MM.1S (cell line): ENCODE results near the gene LTBP1.

Source experiments
- DNase-seq: peaks from one replicate; pipeline ENCODE4 v3.0.0-alpha.2; 2015
- H2AFZ ChIP-seq: fragments of 300-600 bp; sonication (generic); 2 replicates; pipeline ENCODE4 v1.6.0; 2016; ENCODE audit warnings: antibody characterized with exemption, low read length
- H3F3A ChIP-seq: fragments of 300-600 bp; sonication (generic); 2 replicates; pipeline ENCODE4 v1.6.1; 2016; ENCODE audit warnings: mild to moderate bottlenecking, antibody characterized with exemption, low read length, moderate library complexity, mixed read lengths; ENCODE audit not compliant: insufficient read depth
- H3K27ac ChIP-seq: fragments of 300-600 bp; sonication (generic); 2 replicates; pipeline ENCODE4 v1.5.1; 2016; ENCODE audit warnings: mild to moderate bottlenecking, low read length
- H3K27me3 ChIP-seq: fragments of 300-600 bp; sonication (generic); replicated peaks from 2 replicates; pipeline ENCODE4 v1.6.0; 2016; ENCODE audit warnings: low read length; ENCODE audit not compliant: insufficient read depth
- H3K36me3 ChIP-seq: fragments of 300-600 bp; sonication (generic); replicated peaks from 2 replicates; pipeline ENCODE4 v1.6.1; 2016; ENCODE audit warnings: mild to moderate bottlenecking, low read length, mixed read lengths; ENCODE audit not compliant: insufficient read depth
- H3K4me1 ChIP-seq: fragments of 300-600 bp; sonication (generic); 2 replicates; pipeline ENCODE4 v1.6.1; 2016; ENCODE audit warnings: low read length, mixed read lengths
- H3K4me2 ChIP-seq: fragments of 300-600 bp; sonication (generic); 2 replicates; pipeline ENCODE4 v1.6.0; 2016; ENCODE audit warnings: low read depth, low read length
- H3K4me3 ChIP-seq: fragments of 300-600 bp; sonication (generic); 2 replicates; pipeline ENCODE4 v1.5.1; 2016; ENCODE audit warnings: low read length, mixed read lengths
- H3K79me2 ChIP-seq: fragments of 300-600 bp; sonication (generic); 2 replicates; pipeline ENCODE4 v1.6.1; 2016; ENCODE audit warnings: mixed run types, low read length, mixed read lengths
- H3K9ac ChIP-seq: fragments of 300-600 bp; sonication (generic); 2 replicates; pipeline ENCODE4 v1.6.1; 2016; ENCODE audit warnings: low read length, mixed read lengths
- H3K9me2 ChIP-seq: fragments of 300-600 bp; sonication (generic); replicated peaks from 2 replicates; pipeline ENCODE4 v1.6.1; 2016; ENCODE audit warnings: mild to moderate bottlenecking, low read length, mixed read lengths; ENCODE audit not compliant: insufficient read depth
- H3K9me3 ChIP-seq: fragments of 300-600 bp; sonication (generic); replicated peaks from 2 replicates; pipeline ENCODE4 v1.6.1; 2016; ENCODE audit warnings: mild to moderate bottlenecking, low read length, mixed read lengths; ENCODE audit not compliant: insufficient read depth
- H4K20me1 ChIP-seq: fragments of 300-600 bp; sonication (generic); 2 replicates; pipeline ENCODE4 v1.6.1; 2016; ENCODE audit warnings: mild to moderate bottlenecking, low read length, moderate library complexity, mixed read lengths; ENCODE audit not compliant: insufficient read depth
- CTCF ChIP-seq: fragments of 300-600 bp; sonication (generic); IDR thresholded peaks from 2 replicates; pipeline ENCODE4 v1.5.1; 2016; ENCODE audit warnings: antibody characterized with exemption, low read length, mixed read lengths
- EZH2 ChIP-seq: fragments of 300-600 bp; sonication (generic); optimal IDR thresholded peaks from 2 replicates; pipeline ENCODE3; 2017; ENCODE audit warnings: low read depth, mild to moderate bottlenecking, antibody characterized with exemption, low read length, mixed read lengths
- EZH2phosphoT487 ChIP-seq: fragments of 300-600 bp; sonication (generic); IDR thresholded peaks from 2 replicates; pipeline ENCODE4 v1.6.1; 2018; ENCODE audit warnings: antibody characterized with exemption, low read length

The LTBP1 gene

DNA sequence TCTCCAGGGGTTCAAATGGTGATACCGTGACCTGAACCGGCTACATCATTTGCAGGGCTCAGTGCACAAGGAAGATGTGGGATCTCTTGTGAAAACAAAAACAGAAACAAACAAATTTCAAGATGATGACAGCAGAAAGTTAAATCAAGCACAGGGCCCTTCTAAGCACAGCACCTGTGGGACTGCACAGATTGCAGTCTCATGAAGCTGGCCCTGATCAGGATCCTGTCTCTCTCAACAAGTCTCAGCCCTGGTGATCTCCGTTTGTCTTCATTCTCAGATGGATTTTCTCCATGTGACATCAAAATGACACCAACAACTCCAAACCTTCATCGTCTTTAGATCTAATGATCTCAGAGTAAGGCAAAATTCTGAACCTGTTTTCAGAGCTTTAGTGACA, 39.7 kb downstream of the LTBP1 start:
- TF ChIP-seq EZH2phosphoT487: no peak
- no peak for TF ChIP-seq EZH2
- Histone ChIP-seq H3K27ac (no peak overlapping the region), H3K4me1 (no peaks in the 10 kb centered on the region), H2AFZ (no peak overlapping the region), H3K79me2 (no peaks in the 10 kb centered on the region), H3K4me2 (no peak overlapping the region), H4K20me1 (no peaks in the 10 kb centered on the region), H3K9me2 (no peaks in the 10 kb centered on the region), H3K4me3 (no peak overlapping the region), H3K9ac (no peak overlapping the region), H3F3A (no peaks in the 10 kb centered on the region), H3K9me3 (no peaks in the 10 kb centered on the region), H3K27me3 (no peaks in the 10 kb centered on the region), H3K36me3 (no peaks in the 10 kb centered on the region)
- no peak for DNase-seq

- TF ChIP-seq EZH2 (no peak), CTCF (no peak), EZH2phosphoT487 (no peak)
Observed at GRCh38 chr2:32988525-32988924, 41.8 kb downstream of the LTBP1 start.

DNA sequence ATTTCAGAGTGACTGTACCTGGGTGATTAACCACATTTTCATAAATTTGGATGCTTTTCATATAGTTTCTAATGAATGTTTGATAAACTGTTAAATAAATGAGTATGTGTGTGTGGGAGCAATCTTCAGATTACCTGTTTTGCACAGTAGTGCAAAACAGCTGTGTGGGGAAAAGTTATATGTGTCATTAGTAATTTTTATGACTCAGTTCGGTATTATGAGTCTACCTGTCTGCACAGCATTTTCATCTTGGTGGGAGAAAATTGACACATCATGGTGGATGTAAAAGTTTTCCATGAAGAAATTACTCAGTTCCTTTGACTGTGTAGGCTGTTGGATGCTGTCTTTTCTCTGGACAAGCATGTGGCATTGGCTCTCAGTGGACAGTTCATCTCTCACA, 43.8 kb downstream of the LTBP1 start:
- Histone ChIP-seq H3K27ac (no peak overlapping the region), H3K9me2 (no peaks in the 10 kb centered on the region), H4K20me1 (no peaks in the 10 kb centered on the region), H3K4me3 (no peak overlapping the region), H3K36me3 (no peaks in the 10 kb centered on the region), H2AFZ (no peak overlapping the region), H3K4me1 (no peaks in the 10 kb centered on the region), H3F3A (no peaks in the 10 kb centered on the region), H3K27me3 (no peaks in the 10 kb centered on the region), H3K79me2 (no peaks in the 10 kb centered on the region), H3K4me2 (no peak overlapping the region), H3K9me3 (no peaks in the 10 kb centered on the region), H3K9ac (no peak overlapping the region)
- no peak for TF ChIP-seq EZH2phosphoT487
- no peak for TF ChIP-seq EZH2
- no peak for TF ChIP-seq CTCF
- no peak for DNase-seq

More at GRCh38 chr2:32988525-32988924, 41.8 kb downstream of the LTBP1 start:
- no peak overlapping the region for H3K27ac ChIP-seq
- H3K9me3 ChIP-seq: no peaks in the 10 kb centered on the region
- DNase-seq: no peak
- no peaks in the 10 kb centered on the region for H3F3A ChIP-seq
- H3K9me2 ChIP-seq: no peaks in the 10 kb centered on the region
- H3K36me3 ChIP-seq: no peaks in the 10 kb centered on the region
- H3K9ac ChIP-seq: no peak overlapping the region
- H3K27me3 ChIP-seq: no peaks in the 10 kb centered on the region
- no peaks in the 10 kb centered on the region for H4K20me1 ChIP-seq
- H3K4me2 ChIP-seq: no peak overlapping the region
- no peak overlapping the region for H3K4me3 ChIP-seq
- H3K4me1 ChIP-seq: no peaks in the 10 kb centered on the region
- H2AFZ ChIP-seq: no peak overlapping the region
- no peaks in the 10 kb centered on the region for H3K79me2 ChIP-seq

GRCh38 chr2:32991091-32991845, 44.5 kb downstream of the LTBP1 start:
- H3K27me3 ChIP-seq: no peaks in the 10 kb centered on the region
- H3K9me2 ChIP-seq: no peaks in the 10 kb centered on the region
- no peak for DNase-seq
- TF ChIP-seq EZH2phosphoT487: no peak
- H2AFZ ChIP-seq: no peak overlapping the region
- no peaks in the 10 kb centered on the region for H3K36me3 ChIP-seq
- H3K27ac ChIP-seq: no peak overlapping the region
- H3K79me2 ChIP-seq: no peaks in the 10 kb centered on the region
- no peaks in the 10 kb centered on the region for H4K20me1 ChIP-seq
- H3K9me3 ChIP-seq: no peaks in the 10 kb centered on the region
- no peak overlapping the region for H3K4me2 ChIP-seq
- no peaks in the 10 kb centered on the region for H3K4me1 ChIP-seq
- H3K4me3 ChIP-seq: no peak overlapping the region
- H3K9ac ChIP-seq: no peak overlapping the region
- no peaks in the 10 kb centered on the region for H3F3A ChIP-seq
